GM19324 (cell line): ENCODE results near the gene WDR81.
"Not testable (repeated sequence)": the region's sequence is repeated elsewhere in the genome, so short reads cannot be mapped to it uniquely, and the experiment has no call there.

Experiments
- ATAC-seq: cut with Tn5 transposase; IDR thresholded peaks from one replicate; pipeline ENCODE4 v1.9.1; 2021; ENCODE audit warnings: mild to moderate bottlenecking, moderate library complexity; ENCODE audit not compliant: unreplicated experiment, low FRiP score

WDR81 gene

DNA sequence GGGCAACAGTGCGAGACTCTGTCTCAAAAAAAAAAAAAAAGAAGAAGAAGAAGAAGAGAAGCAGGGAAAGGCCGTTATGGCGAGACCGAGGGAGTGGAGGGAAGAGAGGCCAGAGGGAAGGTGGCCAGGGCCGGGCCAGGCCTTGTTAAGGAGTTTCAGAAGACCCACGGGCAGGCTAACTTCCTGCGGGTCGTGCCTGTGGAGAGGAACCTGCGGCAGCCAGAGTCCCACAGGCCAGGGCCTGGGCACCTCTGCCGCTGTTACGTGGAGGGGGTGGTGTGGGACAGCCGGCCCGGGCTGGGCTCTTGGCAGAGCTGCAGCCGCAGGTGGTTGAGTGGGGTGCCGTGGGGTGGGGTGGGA, 5.4 kb downstream of the WDR81 start:
- ATAC-seq, result no peak

- ATAC-seq, result no peak
Measured at GRCh38 chr17:1730326-1731193, 6.1 kb downstream of the WDR81 start.

DNA sequence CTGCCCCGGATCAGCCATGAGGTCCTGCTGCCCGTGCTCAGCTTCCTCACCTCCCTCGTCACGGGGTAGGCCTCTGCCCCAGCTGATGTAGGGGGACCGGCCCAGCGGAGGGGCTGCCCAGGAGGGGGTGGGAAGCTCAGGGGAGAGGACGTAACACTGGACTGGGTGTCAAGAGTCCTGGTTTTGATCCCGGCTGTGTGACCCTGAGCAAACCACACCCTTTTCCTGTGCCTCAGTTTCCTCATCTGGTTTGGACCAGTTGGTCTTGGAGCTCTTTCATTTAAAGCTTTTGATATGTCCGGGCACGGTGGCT, 6.6 kb downstream of the WDR81 start:
- no peak for ATAC-seq

- ATAC-seq, result no peak
Measured at GRCh38 chr17:1732241-1732832, 7.8 kb downstream of the WDR81 start.

DNA sequence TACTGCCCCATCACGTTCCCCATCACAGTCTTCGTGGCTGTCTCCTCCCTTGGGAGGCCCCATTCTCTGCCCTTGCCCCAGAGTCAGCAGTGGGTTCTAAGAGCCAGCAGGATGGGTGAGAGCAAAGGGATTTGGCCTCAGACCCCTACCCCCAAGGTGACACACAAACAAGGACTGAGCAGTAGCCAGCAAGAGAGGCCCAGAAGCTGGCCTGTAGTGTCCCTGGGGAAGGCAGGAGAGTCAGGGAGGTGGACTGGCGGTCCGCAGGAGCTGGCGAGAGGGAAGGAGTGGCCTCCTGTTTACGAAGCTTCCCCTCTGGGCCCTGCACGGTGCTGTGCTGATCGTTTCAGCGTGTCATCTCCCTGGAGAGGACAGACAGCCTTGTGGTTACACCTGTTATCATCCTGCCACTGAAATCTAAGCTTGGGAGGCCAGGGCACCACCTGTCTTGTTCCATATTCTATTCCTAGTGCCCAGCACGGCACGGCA, 8.4 kb downstream of the WDR81 start:
- ATAC-seq, result no peak

DNA sequence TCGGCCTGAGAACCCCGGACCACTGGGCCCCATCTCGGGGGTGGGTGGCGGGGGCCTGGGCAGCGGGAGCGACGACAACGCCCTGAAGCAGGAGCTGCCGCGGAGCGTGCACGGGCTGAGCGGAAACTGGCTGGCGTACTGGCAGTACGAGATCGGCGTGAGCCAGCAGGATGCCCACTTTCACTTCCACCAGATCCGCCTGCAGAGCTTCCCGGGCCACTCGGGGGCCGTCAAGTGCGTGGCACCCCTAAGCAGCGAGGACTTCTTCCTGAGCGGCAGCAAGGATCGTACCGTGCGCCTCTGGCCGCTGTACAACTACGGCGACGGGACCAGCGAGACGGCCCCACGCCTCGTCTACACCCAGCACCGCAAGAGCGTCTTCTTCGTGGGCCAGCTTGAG, 9.3 kb downstream of the WDR81 start:
- ATAC-seq, result no peak

DNA sequence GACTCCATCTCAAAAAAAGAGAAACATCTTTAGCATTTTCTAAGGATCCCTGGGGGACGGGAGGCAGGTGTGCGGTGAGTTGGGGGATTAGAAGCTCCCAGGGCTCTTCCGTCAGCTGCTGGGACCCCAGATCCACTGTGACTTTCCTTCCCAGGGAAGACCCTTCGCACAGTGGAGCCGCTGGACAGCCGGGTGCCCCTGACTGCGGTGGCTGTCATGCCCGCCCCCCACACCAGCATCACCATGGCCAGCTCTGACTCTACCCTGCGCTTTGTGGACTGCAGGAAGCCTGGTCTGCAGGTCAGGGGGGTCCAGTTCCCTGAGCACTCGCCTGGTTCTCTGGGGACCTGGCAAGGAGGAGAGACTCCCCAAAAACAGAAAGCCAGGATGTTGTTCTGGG, 10.9 kb downstream of the WDR81 start:
- ATAC-seq, result no peak

GRCh38 chr17:1735834-1736347, 11.4 kb downstream of the WDR81 start:
- no peak for ATAC-seq

- ATAC-seq, result no peak
Measured at GRCh38 chr17:1736348-1737281, 12.1 kb downstream of the WDR81 start.

DNA sequence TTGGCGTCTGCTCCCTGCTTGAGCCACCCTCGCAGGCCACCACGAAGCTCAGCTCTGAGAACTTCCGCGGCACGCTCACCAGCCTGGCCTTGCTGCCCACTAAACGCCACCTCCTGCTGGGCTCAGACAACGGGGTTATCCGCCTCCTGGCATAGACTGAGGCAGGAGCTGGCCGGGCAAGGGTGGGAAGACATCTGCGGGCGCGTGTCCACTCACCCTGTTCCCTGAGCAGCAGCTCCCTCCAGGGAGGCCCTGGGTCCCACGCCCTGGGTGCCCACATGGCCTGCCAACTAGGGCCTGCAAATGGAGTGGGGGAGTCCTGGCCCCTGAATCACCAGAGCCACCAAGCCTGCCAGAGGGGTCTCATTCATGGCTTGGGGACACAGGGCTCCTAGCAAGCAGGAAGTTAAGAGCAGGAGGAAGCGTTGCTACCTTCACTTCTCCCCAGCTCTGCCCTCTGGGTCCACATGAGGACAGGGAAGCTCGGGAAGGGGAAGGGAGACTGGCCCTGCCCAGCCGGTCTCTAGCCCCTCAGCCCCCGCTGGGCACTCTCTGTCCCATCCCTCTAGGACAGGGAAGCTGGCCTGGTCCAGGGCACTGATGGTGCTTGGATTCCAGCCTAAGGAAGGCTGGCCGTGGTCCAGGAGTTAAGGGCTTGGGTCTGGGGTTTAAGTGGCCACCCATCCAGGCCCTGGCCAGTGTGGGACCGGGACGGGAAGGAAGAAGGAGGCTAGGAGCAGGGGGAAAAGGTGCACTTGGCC, 13.2 kb downstream of the WDR81 start:
- no peak for ATAC-seq

- not testable (repeated sequence) for ATAC-seq
Measured at GRCh38 chr17:1741899-1742298, 17.4 kb downstream of the WDR81 start.

DNA sequence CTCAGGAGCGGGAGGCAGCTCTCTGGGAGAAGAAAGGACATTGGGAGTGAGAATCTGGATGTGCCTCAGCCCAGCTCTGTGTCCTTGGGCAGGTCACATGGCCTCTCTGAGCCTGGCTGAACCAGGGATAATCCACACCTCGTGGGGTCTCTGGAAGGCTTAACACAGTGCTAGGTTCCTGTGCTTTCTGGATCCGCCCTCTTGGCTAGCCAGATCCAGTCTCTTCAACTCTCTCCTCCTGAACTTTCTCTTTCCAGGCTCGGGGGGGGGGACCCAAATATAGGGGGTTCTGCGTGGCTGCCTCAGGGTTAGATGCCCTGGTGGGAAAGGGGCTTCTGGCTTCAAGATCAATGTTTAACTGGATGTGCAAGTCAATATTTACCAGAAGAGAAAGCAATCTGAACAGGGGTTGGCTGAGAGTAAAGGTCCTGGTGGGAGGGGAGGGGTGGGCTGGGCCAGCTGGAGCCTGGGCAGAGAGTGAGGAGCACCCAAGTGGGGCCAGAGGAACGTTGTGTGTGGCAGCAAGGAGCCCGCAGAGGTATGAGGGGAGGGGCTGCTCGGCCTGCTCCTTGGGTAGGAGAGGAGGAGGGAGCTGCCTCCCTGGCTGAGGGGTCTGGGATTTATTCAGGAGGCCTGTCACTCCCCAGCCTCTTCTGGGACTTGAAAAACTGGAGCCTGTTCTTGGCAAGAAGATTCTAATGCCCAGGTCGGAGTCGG, 18.0 kb downstream of the WDR81 start, which contains the start of gene SERPINF2:
SERPINF2 (plus strand) TSS at position 501 of the 717 bp plus-strand sequence. CDS start 2,125 bp downstream, outside the sequence.
- no peak for ATAC-seq

- no peak for ATAC-seq
Measured at GRCh38 chr17:1743088-1743439, 18.6 kb downstream of the WDR81 start.

DNA sequence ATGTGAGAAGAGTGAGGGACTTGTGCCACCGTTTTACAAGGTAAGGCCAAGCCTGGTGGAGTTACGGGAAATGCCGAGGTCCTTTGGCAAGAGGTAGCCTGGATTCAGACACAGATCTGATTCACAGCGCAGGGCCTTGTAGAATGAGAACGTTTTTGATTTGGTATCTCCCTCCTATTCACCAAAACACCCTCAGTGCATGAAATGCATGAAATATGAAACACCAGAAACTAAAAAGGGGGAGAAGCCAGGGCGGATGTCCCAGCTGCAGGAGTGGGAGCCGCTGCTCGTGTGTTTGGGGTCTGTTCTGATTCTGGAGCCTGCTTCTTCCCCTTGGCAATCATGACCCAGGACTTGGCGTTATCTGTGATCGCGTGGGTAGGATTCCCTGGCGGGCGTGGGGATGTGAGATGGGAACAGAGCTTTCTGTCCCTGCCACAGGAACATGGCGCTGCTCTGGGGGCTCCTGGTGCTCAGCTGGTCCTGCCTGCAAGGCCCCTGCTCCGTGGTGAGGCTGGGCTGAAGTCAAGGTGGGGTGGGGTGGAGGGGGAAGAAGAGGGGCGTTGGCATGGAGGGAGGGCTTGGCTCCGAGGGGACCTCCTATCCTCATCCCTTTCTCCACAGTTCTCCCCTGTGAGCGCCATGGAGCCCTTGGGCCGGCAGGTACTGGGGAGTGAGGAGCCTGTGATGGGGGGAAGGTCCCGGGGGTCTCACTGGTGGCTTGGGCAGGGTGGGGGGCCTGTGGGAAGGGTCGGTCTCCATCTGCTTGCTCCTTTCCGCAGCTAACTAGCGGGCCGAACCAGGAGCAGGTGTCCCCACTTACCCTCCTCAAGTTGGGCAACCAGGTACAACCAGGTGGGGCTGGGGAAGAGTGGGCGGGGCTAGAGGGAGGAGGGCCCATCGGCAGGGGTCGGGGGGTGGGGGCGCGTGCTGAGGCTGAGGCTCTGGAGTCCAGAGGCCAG, 20.3 kb downstream of the WDR81 start:
- no peak for ATAC-seq

GRCh38 chr17:1745513-1746020, 21.1 kb downstream of the WDR81 start:
- no peak for ATAC-seq

DNA sequence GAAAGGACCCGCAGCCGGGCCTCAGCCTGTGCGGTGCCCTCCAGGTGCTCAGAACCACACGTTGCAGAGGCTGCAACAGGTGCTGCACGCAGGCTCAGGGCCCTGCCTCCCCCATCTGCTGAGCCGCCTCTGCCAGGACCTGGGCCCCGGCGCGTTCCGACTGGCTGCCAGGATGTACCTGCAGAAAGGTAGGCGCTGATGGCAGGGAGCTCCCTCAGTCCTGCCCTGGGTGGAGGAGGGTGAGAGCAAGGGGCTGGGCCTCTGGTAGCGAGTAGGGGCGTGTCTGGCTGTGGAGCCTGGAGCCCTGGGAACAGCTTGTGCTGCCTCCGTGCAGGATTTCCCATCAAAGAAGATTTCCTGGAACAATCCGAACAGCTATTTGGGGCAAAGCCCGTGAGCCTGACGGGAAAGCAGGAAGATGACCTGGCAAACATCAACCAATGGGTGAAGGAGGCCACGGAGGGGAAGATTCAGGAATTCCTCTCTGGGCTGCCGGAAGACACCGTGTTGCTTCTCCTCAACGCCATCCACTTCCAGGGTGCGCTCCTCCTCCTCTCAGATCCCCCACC, 22.6 kb downstream of the WDR81 start:
- ATAC-seq, result no peak

DNA sequence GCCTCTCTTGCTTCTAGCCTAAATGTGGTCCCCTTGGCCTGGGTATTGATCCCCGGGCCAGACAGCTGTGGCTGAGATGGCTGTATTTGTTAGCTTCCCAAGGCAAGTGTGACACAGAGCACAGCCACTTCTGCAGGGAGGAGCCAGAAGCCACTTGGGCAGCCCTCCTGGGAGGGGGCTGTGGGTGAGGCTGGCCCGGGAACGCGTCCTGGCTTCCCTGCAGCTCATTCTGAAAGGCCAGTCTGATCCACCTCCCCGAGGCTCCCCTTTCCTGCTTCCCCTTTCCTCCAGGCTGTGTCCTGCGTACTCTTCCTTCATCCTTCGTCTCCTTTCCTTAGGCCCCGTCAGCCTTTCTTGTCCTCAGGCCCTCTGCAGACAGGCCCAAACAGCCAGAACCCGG, 26.1 kb downstream of the WDR81 start:
- ATAC-seq, result no peak
